Measurements from ENCODE around the gene EIF4E2. TPM values are rescaled to one million over a fixed set of nuclear protein-coding genes. Genes with fewer than 3 reads are reported as not detected.

EIF4E2 gene
- total and polyA plus RNA-seq, 2 donors (not counting 3 experiments of a cell fraction or from before 2014, with no cell fraction given): 50.0 to 96.5 TPM

GRCh38 chr2:232524771-232525170 lies 25.7 kb upstream of the EIF4E2 start:
- no peak for TF ChIP-seq EZH2 (IDR thresholded peaks at IDR 0.05; ENCODE audit: borderline replicate concordance, low read depth, low read length, severe bottlenecking)
- no peak for TF ChIP-seq FOS (IDR thresholded peaks at IDR 0.05; ENCODE audit: borderline replicate concordance, insufficient read depth, low read length)
- no peak for TF ChIP-seq POLR2AphosphoS5 (IDR thresholded peaks at IDR 0.05; ENCODE audit: insufficient read depth, low read depth, low read length)
- no peak for TF ChIP-seq JUN (IDR thresholded peaks at IDR 0.05; ENCODE audit: borderline replicate concordance, insufficient read depth, insufficient read length, low read depth)
- no peak for TF ChIP-seq MYC (IDR thresholded peaks at IDR 0.05; ENCODE audit: low read depth, low read length)
- TF ChIP-seq, protein P1, sequence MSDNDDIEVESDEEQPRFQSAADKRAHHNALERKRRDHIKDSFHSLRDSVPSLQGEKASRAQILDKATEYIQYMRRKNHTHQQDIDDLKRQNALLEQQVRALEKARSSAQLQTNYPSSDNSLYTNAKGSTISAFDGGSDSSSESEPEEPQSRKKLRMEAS (IDR thresholded peaks at IDR 0.05; ENCODE audit: insufficient read depth, insufficient read length): no peak
- TF ChIP-seq, protein P2, sequence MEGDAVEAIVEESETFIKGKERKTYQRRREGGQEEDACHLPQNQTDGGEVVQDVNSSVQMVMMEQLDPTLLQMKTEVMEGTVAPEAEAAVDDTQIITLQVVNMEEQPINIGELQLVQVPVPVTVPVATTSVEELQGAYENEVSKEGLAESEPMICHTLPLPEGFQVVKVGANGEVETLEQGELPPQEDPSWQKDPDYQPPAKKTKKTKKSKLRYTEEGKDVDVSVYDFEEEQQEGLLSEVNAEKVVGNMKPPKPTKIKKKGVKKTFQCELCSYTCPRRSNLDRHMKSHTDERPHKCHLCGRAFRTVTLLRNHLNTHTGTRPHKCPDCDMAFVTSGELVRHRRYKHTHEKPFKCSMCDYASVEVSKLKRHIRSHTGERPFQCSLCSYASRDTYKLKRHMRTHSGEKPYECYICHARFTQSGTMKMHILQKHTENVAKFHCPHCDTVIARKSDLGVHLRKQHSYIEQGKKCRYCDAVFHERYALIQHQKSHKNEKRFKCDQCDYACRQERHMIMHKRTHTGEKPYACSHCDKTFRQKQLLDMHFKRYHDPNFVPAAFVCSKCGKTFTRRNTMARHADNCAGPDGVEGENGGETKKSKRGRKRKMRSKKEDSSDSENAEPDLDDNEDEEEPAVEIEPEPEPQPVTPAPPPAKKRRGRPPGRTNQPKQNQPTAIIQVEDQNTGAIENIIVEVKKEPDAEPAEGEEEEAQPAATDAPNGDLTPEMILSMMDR (IDR thresholded peaks at IDR 0.05; ENCODE audit: extremely low read depth in 1 of 2, insufficient read depth in 1 of 2, low read depth in 1 of 2, low read length in 2 of 2): no peak
- no peak for TF ChIP-seq POLR2A (IDR thresholded peaks at IDR 0.05; ENCODE audit: low read depth, low read length)
- Histone ChIP-seq H3K4me2 (ENCODE audit: insufficient read depth, low read length) (no peak overlapping the region), H3K27ac (ENCODE audit: insufficient read depth, low read depth, low read length) (no peak overlapping the region), H3K9me1 (replicated peaks; ENCODE audit: control insufficient read depth, extremely low read depth, insufficient read depth, low read length) (no peaks in the 10 kb centered on the region), H3K9me3 (replicated peaks; ENCODE audit: control insufficient read depth, insufficient read depth, low read length) (no peaks in the 10 kb centered on the region), H4K20me1 (replicated peaks; ENCODE audit: control insufficient read depth, extremely low read depth, insufficient read depth, low read length) (no peaks in the 10 kb centered on the region), H3K9ac (replicated peaks; ENCODE audit: extremely low read depth, insufficient read depth, low read length) (no peak overlapping the region), H3K79me2 (ENCODE audit: control insufficient read depth, insufficient read depth, low read length) (no peaks in the 10 kb centered on the region), H3K27me3 (ENCODE audit: control insufficient read depth in 2 of 2, insufficient read depth in 2 of 2, low read length in 2 of 2) (peaks cover 18 to 22% of the 10 kb centered on the region in 2 experiments), H3K4me3 (replicated peaks in 1 of 3; ENCODE audit: insufficient read depth in 1 of 3, low read depth in 1 of 3, low read length in 3 of 3) (no peak overlapping the region), H2AFZ (ENCODE audit: low read depth, low read length) (no peak overlapping the region), H3K36me3 (ENCODE audit: control insufficient read depth in 2 of 2, extremely low read depth in 1 of 2, insufficient read depth in 2 of 2, low read length in 2 of 2) (no peaks in the 10 kb centered on the region), H3K4me1 (ENCODE audit: control insufficient read depth, extremely low read depth, insufficient read depth, low read length) (no peaks in the 10 kb centered on the region)
- intact Hi-C loops (cut with micrococcal nuclease) (loop anchor here (2.0 to 5.0 kb wide), 2 partner anchors 26 to 617 kb away; partner anchors contain the start of genes EIF4E2 and TIGD1), dilution Hi-C loops (cut with MboI; ENCODE audit: extremely low pct_ligation_motif_present, low sequenced_read_pairs) (no loop called here)
- no TSS peak for BruUV-seq (replicated peaks)
- ChIA-PET CTCF (interaction anchor here (1.3 kb wide), 1 partner anchor 60 kb away, joined by 5 read pairs; no protein-coding TSS in a partner anchor), POLR2A (no interaction called here)
- FAIRE-seq (no peak), DNase-seq (ENCODE audit: low read depth, low spot score) (no peak)

Data from endothelial cell of umbilical vein (primary cell).